Hematopoietic multipotent progenitor cell treated with erythropoietin and hydrocortisone succinate and interleukin-3 and kit ligand, for 15 days (in vitro differentiated cells): ENCODE data around the gene DUSP10.

Source experiments
- DNase-seq: peaks from one replicate; pipeline ENCODE4 v3.0.0-alpha.2; 2015; ENCODE audit warnings: low spot score

The DUSP10 gene

GRCh38 chr1:221741703-221742554, at the start of gene DUSP10:
Gene DUSP10 (minus strand): TSS chr1:221742089. CDS start chr1:221739744, 2,345 bp downstream.
- peak; percentile 99 for DNase-seq

GRCh38 chr1:221788466-221788865, 46.6 kb upstream of the DUSP10 start:
- no peak for DNase-seq

GRCh38 chr1:221786647-221787046, 44.8 kb upstream of the DUSP10 start:
- DNase-seq = no peak

GRCh38 chr1:221783936-221784335, 42.0 kb upstream of the DUSP10 start:
- DNase-seq = no peak

- no peak for DNase-seq
Measured at GRCh38 chr1:221783437-221783836, 41.5 kb upstream of the DUSP10 start.

- DNase-seq = no peak
Measured at GRCh38 chr1:221782970-221783369, 41.1 kb upstream of the DUSP10 start.

- no peak for DNase-seq
Measured at GRCh38 chr1:221782477-221782876, 40.6 kb upstream of the DUSP10 start.

GRCh38 chr1:221781102-221781755, 39.3 kb upstream of the DUSP10 start:
- no peak for DNase-seq

- DNase-seq = no peak
Measured at GRCh38 chr1:221780175-221780574, 38.3 kb upstream of the DUSP10 start.

- DNase-seq = no peak
Measured at GRCh38 chr1:221779771-221780170, 37.9 kb upstream of the DUSP10 start.

- DNase-seq = no peak
Measured at GRCh38 chr1:221778535-221779142, 36.8 kb upstream of the DUSP10 start.

- DNase-seq = no peak
Measured at GRCh38 chr1:221778125-221778524, 36.2 kb upstream of the DUSP10 start.

- no peak for DNase-seq
Measured at GRCh38 chr1:221777431-221778072, 35.7 kb upstream of the DUSP10 start.

- DNase-seq = no peak
Measured at GRCh38 chr1:221776495-221777301, 34.8 kb upstream of the DUSP10 start.

GRCh38 chr1:221775206-221775605, 33.3 kb upstream of the DUSP10 start:
- no peak for DNase-seq

GRCh38 chr1:221774054-221774842, 32.4 kb upstream of the DUSP10 start:
- no peak for DNase-seq

- DNase-seq = no peak
Measured at GRCh38 chr1:221773383-221773782, 31.5 kb upstream of the DUSP10 start.

GRCh38 chr1:221772117-221772516, 30.2 kb upstream of the DUSP10 start:
- no peak for DNase-seq

GRCh38 chr1:221768444-221769066, 26.7 kb upstream of the DUSP10 start:
- no peak for DNase-seq

GRCh38 chr1:221766210-221766609, 24.3 kb upstream of the DUSP10 start:
- DNase-seq = no peak
